ENCODE results near the gene XPO1.
A peak's percentile ranks its signal among the peaks of the same experiment; 100 is the strongest.
"Not testable (repeated sequence)": the region's sequence is repeated elsewhere in the genome, so short reads cannot be mapped to it uniquely, and the experiment has no call there.

The XPO1 gene

DNA sequence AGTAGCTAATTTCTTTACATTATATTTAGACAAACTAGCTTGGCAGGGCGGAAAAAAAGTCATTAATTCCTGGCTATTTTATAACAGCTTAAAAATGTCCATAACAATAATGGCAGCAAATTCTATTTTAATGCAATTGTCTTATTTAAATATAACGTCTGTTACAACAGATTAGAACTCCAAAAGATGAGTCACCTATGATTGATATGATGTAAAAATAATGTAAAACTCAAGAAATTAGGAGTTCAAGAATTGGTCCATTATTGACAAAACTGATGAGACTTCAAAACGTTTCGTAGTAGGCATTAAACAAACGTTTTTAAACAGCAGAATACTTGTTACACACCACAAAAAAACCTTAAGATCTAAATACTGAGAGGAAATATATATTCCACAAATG is 2.7 kb downstream of the XPO1 start:
- DNase-seq, result no peak

DNA sequence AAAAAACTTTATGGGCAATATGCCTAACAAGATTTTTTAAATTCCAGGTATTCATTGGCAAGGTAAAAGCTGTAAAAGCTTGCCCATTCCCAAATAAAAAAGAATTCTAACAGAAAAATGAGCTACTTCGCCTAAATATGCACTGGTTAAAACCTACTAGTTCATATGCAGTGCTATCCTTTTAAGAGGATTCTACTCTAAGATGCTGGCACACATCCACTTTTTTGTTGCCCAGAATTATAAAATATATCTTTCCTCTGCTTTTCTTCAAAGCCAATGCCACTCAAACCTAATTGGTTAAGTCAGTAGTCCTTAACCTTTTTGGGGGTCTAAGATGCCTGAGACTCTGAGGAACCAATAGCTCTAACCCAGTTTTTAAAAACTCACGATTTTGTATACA is 3.2 kb downstream of the XPO1 start:
- no peak for DNase-seq

DNA sequence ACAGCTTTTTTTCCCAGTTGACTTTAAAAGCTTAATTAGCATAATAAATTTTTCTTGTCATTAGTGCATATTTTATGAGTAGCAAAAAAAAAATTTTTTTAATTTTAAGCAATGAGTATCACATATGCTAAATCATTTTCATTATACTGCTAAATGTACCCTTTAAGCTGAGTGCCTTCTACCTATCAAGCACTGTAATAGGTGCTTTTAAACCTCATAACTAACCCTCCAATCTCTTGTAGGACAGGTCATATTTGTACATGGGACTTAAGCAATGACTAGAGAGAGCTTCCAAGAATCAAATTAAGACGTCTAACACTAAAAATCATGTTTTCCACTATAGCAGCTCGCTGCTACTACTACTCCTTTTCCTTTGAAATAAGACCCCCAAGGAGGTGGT is 7.4 kb downstream of the XPO1 start:
- no peak for DNase-seq

DNA sequence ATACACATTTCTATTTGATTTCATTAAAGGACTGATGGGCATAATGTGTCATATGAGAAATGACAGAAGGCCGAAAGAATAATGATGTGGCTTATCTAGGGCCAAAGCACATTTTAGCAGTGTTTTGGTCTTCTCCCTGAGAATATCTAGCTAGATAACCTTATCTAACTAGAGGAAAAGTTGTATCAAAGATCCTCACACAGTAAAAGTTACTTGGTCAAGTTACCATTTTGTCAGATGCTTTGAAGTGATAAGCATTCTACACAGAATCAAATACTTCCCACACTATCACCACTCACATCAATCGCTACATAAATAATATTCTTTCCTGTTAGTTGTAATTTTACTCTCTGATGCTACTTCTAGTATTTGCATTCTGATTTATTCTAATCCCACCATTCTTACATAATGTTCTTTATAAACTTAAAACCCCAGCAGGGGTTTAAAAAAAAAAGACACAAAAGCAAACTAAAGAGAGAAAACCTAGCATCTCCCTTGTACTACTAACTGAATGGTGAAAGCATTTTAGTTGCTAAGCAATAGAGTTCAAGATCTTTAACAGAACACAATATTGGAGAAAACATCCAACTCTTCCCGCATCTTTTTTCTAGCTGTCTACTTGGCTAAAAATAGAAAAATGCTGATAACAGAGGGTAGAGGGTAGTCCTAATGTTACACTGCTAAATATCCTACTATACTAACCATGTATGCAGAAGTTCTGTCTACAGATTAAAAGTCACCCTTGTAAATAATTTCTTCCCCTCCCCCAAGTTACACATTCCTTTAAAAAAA is 8.0 kb downstream of the XPO1 start:
- DNase-seq, result no peak

GRCh38 chr2:61520261-61520660 is 17.9 kb downstream of the XPO1 start:
- no peak for DNase-seq

DNA sequence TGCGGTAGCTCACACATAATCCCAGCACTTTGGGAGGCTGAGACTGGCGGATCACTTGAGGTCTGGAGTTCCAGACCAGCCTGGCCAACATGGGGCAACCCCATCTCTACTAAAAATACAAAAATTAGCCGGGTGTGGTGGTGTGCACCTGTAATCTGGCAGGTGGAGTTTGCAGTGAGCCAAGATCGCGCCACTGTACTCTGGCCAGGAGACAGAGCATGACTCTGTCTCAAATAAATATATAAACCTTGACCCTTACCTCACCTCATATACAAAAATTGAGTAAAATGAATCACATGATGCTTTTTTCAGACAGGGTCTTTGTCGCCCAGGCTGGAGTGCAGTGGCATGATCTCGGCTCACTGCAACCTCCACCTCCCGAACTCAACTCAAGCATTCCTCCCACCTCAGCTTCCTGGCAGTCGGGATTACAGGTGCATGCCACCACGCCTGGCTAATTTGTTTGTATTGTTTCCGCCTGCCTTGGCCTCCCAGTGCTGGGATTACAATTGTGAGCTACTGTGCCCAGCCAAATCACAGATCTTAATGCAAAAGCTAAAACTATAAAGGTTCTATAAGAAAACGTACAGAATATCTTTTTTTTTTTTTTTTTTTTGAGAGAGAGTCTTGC is 25.3 kb downstream of the XPO1 start:
- no peak for DNase-seq

DNA sequence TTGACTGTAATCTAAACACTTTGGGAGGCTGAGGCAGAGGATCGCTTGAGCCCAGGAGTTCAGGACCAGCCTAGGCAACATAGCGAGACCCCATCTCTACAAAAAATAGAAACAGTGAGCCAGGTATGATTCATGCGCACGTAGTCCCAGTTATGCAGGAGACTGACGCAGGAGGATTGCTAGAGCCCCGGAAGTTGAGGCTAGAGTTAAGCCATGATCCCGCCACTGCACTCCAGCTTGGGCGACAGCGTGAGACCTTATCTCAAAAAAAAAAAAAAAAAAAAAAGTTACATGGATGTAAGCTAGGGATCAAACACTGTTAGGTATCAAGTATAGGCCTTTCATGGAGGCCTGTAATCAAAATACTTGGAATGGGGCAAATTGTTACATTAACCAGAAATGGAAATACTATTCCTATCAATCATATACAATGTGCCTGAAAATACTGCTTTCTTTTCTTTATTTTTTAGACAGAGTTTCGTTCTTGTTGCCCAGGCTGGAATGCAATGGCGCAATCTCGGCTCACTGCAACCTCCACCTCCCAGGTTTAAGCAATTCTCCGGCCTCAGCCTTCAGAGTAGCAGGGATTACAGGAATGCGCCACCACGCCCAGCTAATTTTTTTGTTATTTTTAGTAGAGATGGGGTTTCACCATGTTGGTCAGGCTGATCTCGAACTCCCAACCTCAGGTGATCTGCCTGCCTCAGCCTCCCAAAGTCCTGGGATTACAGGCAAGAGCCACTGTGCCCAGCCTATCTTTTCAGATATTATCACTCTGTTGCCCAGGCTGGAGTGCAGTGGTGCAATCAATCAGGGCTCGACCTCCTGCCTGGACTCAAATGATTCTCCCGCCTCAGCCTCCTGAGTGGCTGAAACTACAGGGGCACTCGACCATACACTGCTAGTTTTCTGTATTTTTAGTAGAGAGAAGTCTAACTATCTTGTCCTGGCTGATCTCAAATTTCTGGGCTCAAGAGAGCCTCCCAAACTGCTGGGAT is 27.2 kb downstream of the XPO1 start:
- DNase-seq, result no peak

DNA sequence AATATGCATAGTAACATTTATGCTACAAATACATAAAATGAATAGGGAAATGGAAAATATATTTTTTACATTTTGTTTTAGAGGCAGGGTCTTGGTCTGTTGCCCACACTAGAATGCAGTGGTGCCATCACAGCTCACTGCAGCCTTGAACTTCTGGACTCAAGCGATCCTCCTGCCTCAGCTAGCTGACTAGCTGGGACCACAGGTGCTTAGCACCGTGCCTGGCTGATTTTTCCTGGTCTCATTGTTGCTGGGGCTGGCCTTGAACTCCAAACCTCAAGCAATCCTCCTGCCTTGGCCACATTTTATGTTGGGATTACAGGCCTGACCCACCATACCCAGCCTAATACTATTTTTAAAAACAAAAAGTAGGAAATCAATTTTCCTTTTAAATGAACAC is 33.2 kb downstream of the XPO1 start:
- no peak for DNase-seq

GRCh38 chr2:61499060-61499459 is 39.1 kb downstream of the XPO1 start:
- no peak for DNase-seq

- no peak for DNase-seq
Observed at GRCh38 chr2:61493523-61493942, 44.6 kb downstream of the XPO1 start.

DNA sequence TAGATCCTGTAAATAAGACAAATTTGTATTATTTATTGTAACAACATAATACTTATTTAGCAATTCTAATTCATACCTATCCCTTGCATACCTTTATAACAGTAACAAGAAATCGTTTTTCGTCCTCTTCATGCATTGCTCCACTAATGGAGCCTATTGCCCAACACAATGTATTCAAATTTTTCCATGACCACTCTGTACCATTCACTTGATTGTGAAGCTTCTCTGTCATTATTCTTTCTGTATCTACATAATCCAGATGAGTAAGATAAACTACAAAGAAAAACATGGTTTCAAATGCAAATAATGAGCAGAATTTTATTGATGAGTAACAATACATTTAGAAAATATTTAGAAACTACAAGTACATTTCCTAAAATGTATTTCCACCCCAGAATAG is 45.7 kb downstream of the XPO1 start:
- DNase-seq, result no peak

DNA sequence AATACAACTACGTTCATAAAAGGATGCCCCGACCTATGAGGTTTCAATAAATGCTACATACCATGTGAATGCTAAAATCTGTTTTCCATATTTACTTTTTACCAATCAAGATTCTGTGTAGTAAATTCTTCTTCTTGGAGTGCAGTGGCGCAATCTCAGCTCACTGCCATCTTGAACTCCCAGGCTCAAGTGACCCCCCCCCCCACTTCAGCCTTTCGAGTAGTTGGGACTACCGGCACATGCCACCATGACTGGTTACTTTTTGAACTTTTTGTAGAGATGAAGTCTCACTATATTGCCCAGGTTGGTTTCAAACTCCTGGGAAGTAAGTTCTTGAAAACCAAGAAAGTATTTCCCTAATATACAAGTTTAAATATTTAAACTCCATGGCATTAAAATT is 52.9 kb downstream of the XPO1 start:
- no peak for DNase-seq

- DNase-seq, result no peak
Observed at GRCh38 chr2:61478086-61478485, 60.1 kb downstream of the XPO1 start.

DNA sequence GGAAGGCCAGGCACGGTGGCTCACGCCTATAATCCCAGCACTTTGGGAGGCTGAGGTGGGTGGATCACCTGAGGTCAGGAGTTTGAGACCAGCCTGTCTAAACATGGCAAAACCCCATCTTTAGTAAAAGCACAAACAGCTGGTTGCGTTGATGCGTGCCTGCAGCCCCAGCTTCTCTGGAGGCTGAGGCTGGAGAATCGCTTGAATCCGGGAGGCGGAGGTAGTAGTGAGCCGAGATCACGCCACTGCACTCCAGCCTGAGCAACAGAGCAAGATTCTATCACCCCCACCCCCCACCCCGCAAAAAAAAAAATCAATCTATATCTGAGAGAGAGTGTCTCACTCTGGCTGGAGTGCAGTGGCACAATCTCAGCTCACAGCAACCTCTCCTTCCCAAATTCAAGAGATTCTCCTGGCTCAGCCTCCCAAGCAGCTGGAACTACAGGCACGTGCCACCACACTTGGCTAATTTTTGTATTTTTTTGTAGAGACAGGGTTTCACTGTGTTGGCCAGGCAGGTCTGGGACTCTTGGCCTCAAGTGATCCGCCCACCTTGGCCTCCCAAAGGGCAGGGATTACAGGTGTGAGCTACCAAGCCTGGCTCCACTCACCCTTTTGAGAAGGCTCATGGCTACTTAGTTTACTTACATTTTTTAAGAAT is 61.1 kb downstream of the XPO1 start:
- not testable (repeated sequence) for DNase-seq

GRCh38 chr2:61471905-61472805 is 66.0 kb downstream of the XPO1 start:
- DNase-seq, result peak; percentile 15

DNA sequence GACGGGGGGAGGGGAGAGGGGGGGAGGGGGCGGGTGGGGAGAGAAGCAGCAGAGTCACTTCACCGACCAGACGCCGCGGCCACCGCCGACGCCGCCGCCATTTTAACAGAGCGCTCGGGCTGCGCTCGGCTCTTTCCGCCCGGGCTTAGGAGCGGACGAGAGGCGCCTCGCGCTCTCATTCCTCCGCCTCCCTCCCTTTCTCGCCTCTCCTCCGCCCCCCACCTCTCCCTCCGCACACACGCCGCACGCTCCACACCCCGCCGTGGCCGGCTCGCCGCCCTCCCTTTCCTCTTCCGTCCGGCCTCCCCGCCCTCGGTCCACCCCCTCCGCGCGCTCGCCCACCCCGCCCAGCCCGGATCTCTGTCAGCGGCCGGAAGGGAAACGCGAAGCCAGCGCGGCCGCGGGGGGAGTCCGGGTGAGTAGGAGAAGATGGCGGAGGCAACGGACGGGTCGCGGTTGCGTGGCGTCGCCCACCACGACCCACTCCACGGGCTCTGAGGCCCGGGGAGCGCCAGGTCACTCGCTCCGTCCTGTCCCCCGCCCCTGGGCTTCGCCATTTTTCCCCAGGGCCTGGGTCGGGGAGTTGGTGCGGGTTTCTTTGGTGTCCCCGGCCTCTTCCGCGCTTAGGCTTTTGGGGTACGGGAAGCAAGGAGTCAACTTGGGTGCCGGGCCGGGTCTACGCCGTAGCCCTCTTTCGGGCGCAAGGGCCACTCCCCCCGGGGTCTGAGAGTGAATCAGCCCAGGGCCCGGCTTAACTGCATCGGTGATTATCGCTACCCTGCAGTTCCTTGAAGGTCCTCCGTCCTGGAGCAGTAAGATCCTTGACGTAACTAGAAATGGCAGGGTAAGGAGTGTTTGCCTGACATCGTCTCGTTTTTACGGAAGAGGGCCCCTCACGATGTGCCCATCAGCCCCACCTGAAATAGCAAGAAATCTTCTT is 66.9 kb downstream of the XPO1 start, which contains the start of gene USP34:
Gene USP34, minus strand, starts transcription at position 123 of the 940 bp plus-strand sequence. CDS start 395 bp downstream, outside the sequence.
- DNase-seq, result peak; percentile 90

- peak; percentile 83 for DNase-seq
Observed at GRCh38 chr2:61470122-61470951, 67.8 kb downstream of the XPO1 start.

DNA sequence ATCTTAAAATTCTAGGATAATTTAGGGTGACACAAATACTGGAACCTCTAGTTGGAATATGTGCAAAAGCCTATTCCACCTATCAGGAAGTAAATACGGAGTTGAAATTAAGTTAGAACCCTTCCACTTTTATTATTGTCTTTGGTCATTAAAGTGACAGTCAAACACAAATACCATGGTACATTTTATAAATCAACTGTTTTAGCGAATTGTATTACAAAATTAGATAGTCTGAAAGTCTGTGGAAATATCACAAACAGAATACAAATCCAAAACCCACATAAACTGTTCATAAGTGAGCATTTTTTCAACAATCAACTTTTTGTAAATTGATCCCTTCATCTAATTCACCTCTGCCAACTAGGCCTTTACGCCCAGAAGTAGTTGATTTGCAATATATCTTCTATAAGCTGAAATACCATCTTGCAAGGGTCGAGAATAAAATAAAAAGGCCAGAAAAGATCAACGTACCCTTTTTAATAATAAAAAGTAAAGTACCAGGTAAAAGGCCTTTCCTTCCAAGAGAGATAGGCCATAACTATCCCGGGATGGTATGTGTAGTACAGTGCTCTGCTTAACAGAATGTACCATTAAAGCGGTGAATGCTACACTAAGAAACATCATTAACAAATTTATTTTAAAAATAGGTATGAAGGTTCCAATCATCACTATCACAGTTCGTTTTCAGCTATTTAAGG is 68.6 kb downstream of the XPO1 start:
- DNase-seq, result no peak

- DNase-seq, result not testable (repeated sequence)
Observed at GRCh38 chr2:61468231-61468630, 69.9 kb downstream of the XPO1 start.
